DND-41 (cell line): ENCODE measurements around the gene MAST4.

Experiments
- CTCF ChIP-seq: IDR thresholded peaks from 2 replicates; pipeline ENCODE4 v1.5.1; 2012; ENCODE audit warnings: borderline replicate concordance, low read length, moderate library complexity, mild to moderate bottlenecking; ENCODE audit not compliant: poor library complexity, severe bottlenecking; ENCODE audit errors: extremely low read depth
- EZH2 ChIP-seq: IDR thresholded peaks from 3 replicates; pipeline ENCODE4 v1.6.1; 2012; ENCODE audit warnings: borderline replicate concordance, low read depth, mild to moderate bottlenecking, moderate library complexity, low read length, inconsistent platforms; ENCODE audit not compliant: severe bottlenecking

GRCh38 chr5:66639037-66639436 lies 42.8 kb downstream of the MAST4 start:
- TF ChIP-seq CTCF: no peak
- TF ChIP-seq EZH2: no peak
